ENCODE data around the gene SETD1A. TPM values are rescaled to one million over a fixed set of nuclear protein-coding genes. Genes with fewer than 3 reads are reported as not detected.
"Not testable (repeated sequence)": the region's sequence is repeated elsewhere in the genome, so short reads cannot be mapped to it uniquely, and the experiment has no call there.

SETD1A gene
- total RNA-seq, 1 donor from 2014 or later = 33.4 TPM

- Mint-ChIP-seq H3K9me3 (no peaks in the 10 kb centered on the region), H3K4me1 (peaks cover 11% of the 10 kb centered on the region), H3K27me3 (ENCODE audit: low read depth) (no peaks in the 10 kb centered on the region), H3K27ac (ENCODE audit: unreplicated experiment) (no peak overlapping the region), H3K36me3 (ENCODE audit: low read depth) (peaks cover 4% of the 10 kb centered on the region), H3K4me3 (no peak overlapping the region)
- DNase-seq (ENCODE audit: low read depth, low spot score) = no peak
- no peak for TF ChIP-seq CTCF (conservative IDR thresholded peaks at IDR 0.05)
These were observed 26.4 kb upstream of the SETD1A start for GRCh38 chr16:30931068-30931650.

DNA sequence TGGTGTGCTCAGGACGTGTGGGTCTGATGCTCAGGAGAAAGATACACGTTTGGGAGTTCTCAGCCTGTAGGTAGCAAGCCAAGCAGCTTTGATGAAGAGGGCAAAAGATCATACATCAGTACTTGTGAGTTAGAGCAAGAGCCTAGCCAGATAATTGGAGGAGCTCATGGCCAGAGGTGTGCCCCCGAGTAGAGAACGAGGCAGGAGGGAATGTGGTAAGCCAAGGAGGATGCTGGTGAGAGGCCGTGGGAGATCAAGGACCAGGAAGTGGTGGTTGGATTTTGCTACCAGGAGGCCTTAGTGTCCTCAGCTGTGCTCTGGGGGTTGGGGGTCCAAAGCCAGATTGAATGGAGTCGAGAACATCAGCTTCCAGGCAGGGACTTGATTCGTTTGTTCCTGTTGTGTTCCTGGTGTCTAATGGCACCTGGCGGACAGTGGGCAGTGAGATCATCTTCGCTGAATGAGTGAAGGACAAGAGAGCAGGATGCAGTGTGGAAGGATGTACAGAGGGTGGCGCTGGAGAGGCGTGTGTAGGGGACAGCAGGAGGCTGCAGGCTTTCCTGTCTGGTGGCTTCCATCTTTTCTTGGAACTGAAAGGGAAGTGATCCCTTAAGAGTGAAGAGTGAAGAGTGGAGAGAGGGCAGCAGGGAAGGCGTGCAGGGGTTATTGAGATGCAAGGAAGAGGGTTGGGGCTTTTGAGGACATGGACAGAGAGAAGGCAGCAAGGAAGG, 22.6 kb upstream of the SETD1A start:
- Mint-ChIP-seq H3K36me3 (ENCODE audit: low read depth) (peaks cover 10% of the 10 kb centered on the region), H3K27ac (ENCODE audit: unreplicated experiment) (peak overlapping the region; percentile 37), H3K4me1 (peaks cover 5% of the 10 kb centered on the region), H3K9me3 (no peaks in the 10 kb centered on the region), H3K27me3 (ENCODE audit: low read depth) (no peaks in the 10 kb centered on the region), H3K4me3 (peak overlapping the region; percentile 0)
- peak; percentile 45 for DNase-seq (ENCODE audit: low read depth, low spot score)
- peak; percentile 54 for TF ChIP-seq CTCF (conservative IDR thresholded peaks at IDR 0.05)

DNA sequence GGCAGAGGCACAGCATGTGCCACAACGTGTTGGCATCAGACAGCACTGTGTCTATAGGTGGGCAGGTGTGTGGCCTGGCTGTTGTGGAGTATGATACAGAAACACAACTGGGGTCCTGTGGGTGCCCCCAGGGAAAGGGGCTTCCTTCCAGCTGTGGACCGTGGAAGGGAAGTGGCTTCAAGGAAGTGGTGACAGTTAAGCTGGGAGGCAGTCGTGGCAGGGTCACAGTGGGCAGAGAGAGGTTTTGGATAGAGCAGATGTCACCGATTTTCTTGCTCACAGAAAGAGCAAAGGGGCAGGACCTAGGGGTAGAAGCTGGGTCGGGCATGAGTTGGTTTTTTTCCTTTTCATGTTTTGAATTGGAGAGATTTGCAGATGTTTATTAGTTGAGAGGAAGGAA, 19.9 kb upstream of the SETD1A start:
- H3K27me3 Mint-ChIP-seq (ENCODE audit: low read depth) = no peaks in the 10 kb centered on the region
- no peak for DNase-seq (ENCODE audit: low read depth, low spot score)
- no peak overlapping the region for H3K27ac Mint-ChIP-seq (ENCODE audit: unreplicated experiment)
- H3K4me1 Mint-ChIP-seq = peaks cover 14% of the 10 kb centered on the region
- peak overlapping the region; percentile 21 for H3K4me3 Mint-ChIP-seq
- peaks cover 10% of the 10 kb centered on the region for H3K36me3 Mint-ChIP-seq (ENCODE audit: low read depth)
- H3K9me3 Mint-ChIP-seq = no peaks in the 10 kb centered on the region
- TF ChIP-seq CTCF (conservative IDR thresholded peaks at IDR 0.05) = no peak

GRCh38 chr16:30939571-30939970, 18.0 kb upstream of the SETD1A start:
- DNase-seq (ENCODE audit: low read depth, low spot score); H3K27me3 Mint-ChIP-seq (ENCODE audit: low read depth); H3K4me3 Mint-ChIP-seq; H3K27ac Mint-ChIP-seq (ENCODE audit: unreplicated experiment); H3K9me3 Mint-ChIP-seq: not testable (repeated sequence)
- Mint-ChIP-seq H3K4me1 (peaks cover 16% of the 10 kb centered on the region), H3K36me3 (ENCODE audit: low read depth) (peaks cover 18% of the 10 kb centered on the region)

- no peaks in the 10 kb centered on the region for H3K9me3 Mint-ChIP-seq
- peaks cover 19% of the 10 kb centered on the region for H3K36me3 Mint-ChIP-seq (ENCODE audit: low read depth)
- H3K4me3 Mint-ChIP-seq = peak overlapping the region; percentile 27
- H3K4me1 Mint-ChIP-seq = peaks cover 15% of the 10 kb centered on the region
- no peaks in the 10 kb centered on the region for H3K27me3 Mint-ChIP-seq (ENCODE audit: low read depth)
- DNase-seq (ENCODE audit: low read depth, low spot score) = peak; percentile 67
- no peak overlapping the region for H3K27ac Mint-ChIP-seq (ENCODE audit: unreplicated experiment)
- TF ChIP-seq CTCF (conservative IDR thresholded peaks at IDR 0.05) = peak; percentile 86
These were observed 15.7 kb upstream of the SETD1A start for GRCh38 chr16:30941600-30942425.
